Testis (tissue), 2 donors: ENCODE results near the gene RANBP3.

Source experiments
- POLR2A ChIP-seq: fragments of 450-650 bp; IDR thresholded peaks from one replicate; pipeline ENCODE4 v1.6.1; 2017; ENCODE audit warnings: antibody characterized with exemption, mild to moderate bottlenecking, moderate library complexity
- TF ChIP-seq, protein P1 (sequence below), 3 experiments: fragments of 450-650 bp in 2 of 3; fragments of 200-600 bp in 1 of 3; sonication (generic) in 1 of 3; IDR thresholded peaks; one replicate each; pipeline ENCODE4 v1.5.1; 2016 to 2019; ENCODE audit warnings: antibody characterized with exemption in 3 of 3, mild to moderate bottlenecking in 2 of 3, moderate library complexity in 1 of 3

DNA sequence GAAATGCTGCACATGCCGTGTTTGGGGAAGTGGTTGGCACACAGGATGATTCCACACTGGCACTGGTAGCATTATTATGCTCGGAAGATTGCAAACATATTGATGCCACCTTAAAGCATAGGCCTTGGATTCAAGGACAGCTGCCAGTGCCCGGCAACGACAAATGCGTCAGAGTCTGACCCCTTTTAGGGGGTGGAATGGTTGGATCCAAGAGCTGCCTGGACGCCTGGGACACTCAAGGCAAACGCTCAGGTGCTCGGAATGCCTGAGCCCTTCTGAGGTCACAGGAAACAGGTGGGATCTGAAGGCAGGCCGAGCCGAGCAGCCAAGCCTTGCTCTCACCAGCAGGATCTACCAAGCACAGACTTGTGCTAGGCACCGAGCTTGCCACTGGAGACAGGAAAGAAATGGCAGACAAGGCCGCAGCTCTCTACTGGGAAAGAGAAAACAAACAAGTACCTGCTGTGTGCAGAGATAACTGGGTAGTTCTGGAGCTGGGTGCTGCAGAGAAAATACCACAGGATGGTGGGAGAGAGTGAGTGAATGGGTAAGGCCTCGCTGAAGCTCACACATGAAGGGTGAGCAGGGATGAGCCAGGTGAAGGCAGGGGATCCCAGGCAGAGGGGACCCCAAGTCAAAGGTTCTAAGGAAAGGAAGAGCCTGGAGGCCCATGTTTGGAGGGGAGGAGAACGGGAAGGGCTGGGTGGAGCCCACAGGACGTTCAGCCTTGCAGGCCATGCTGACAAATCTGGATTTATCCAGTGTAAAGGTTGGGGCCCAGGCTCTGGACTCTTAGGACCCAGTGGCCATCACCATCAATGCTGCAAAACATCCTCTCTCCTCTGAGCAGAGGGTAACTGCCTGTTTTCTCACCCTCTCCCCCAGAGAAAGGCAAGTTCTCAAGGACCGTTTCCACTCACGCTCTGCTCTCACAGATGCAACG lies 9.2 kb downstream of the RANBP3 start:
- no peak for TF ChIP-seq POLR2A
- TF ChIP-seq, protein P1, sequence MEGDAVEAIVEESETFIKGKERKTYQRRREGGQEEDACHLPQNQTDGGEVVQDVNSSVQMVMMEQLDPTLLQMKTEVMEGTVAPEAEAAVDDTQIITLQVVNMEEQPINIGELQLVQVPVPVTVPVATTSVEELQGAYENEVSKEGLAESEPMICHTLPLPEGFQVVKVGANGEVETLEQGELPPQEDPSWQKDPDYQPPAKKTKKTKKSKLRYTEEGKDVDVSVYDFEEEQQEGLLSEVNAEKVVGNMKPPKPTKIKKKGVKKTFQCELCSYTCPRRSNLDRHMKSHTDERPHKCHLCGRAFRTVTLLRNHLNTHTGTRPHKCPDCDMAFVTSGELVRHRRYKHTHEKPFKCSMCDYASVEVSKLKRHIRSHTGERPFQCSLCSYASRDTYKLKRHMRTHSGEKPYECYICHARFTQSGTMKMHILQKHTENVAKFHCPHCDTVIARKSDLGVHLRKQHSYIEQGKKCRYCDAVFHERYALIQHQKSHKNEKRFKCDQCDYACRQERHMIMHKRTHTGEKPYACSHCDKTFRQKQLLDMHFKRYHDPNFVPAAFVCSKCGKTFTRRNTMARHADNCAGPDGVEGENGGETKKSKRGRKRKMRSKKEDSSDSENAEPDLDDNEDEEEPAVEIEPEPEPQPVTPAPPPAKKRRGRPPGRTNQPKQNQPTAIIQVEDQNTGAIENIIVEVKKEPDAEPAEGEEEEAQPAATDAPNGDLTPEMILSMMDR (IDR thresholded peaks at IDR 0.05), result no peak
